Activated T-cell treated with anti-CD3 and anti-CD28 coated beads, Interleukin-2, amount 50 U/mL, for 72 hours (primary cell): ENCODE data around the gene NAT8. TPM values are rescaled to one million over a fixed set of nuclear protein-coding genes. Genes with fewer than 3 reads are reported as not detected.
"Not testable (repeated sequence)": the region's sequence is repeated elsewhere in the genome, so short reads cannot be mapped to it uniquely, and the experiment has no call there.

Experiments
- ATAC-seq, 2 donors: fragments of 150-1000 bp; cut with Tn5 transposase; replicated peaks in 1 of 2; 2 replicates each; pipeline ENCODE4 v1.10.0; 2021; ENCODE audit warnings: moderate library complexity in 2 of 2, mild to moderate bottlenecking in 1 of 2
- DNase-seq, 2 donors: peaks; one replicate each; pipeline ENCODE4 v3.0.0; 2021 to 2022; ENCODE audit warnings: mixed read lengths in 1 of 2
- H3K27ac Mint-ChIP-seq: one replicate; pipeline ENCODE4 v1.8.0; 2022; ENCODE audit warnings: mild to moderate bottlenecking, moderate library complexity, mixed read lengths
- H3K27me3 Mint-ChIP-seq: one replicate; pipeline ENCODE4 v1.8.0; 2022; ENCODE audit warnings: low read depth, mixed read lengths
- H3K36me3 Mint-ChIP-seq, 2 donors: one replicate each; pipeline ENCODE4 v1.8.0; 2022; ENCODE audit warnings: mixed read lengths in 2 of 2, mild to moderate bottlenecking in 1 of 2; ENCODE audit not compliant: insufficient read depth in 2 of 2
- H3K4me1 Mint-ChIP-seq: one replicate; pipeline ENCODE4 v1.8.0; 2022; ENCODE audit warnings: low read depth, mixed read lengths
- H3K4me3 Mint-ChIP-seq, 2 donors: one replicate each; pipeline ENCODE4 v1.8.0; 2022; ENCODE audit warnings: mild to moderate bottlenecking in 2 of 2, mixed read lengths in 2 of 2, moderate library complexity in 2 of 2
- H3K9me3 Mint-ChIP-seq, 2 donors: one replicate each; pipeline ENCODE4 v1.8.0; 2022; ENCODE audit warnings: mixed read lengths in 2 of 2
- total RNA-seq, 2 donors: library from RNA; stranded (reverse); gene quantifications; one replicate each; pipeline ENCODE4 v1.2.3, GENCODE V29; 2022

NAT8 gene
- total RNA-seq, result not detected

GRCh38 chr2:73642338-73643018, at the start of gene NAT8:
Gene NAT8 (minus strand): TSS chr2:73642422. CDS start chr2:73641628, 794 bp downstream.
- no peak for ATAC-seq

GRCh38 chr2:73690372-73691088, 48.3 kb upstream of the NAT8 start:
- peak; percentile 17 to 37 for DNase-seq
- not testable (repeated sequence) for H3K4me1 Mint-ChIP-seq, H3K9me3 Mint-ChIP-seq

More at GRCh38 chr2:73642338-73643018, at the start of gene NAT8:
- H3K4me1 Mint-ChIP-seq, result no peaks in the 10 kb centered on the region
- no peak within 1 kb of the TSS for H3K27ac Mint-ChIP-seq
- H3K9me3 Mint-ChIP-seq, result peaks cover 3 to 4% of the 10 kb centered on the region in 2 donors
- no peak for DNase-seq
- no peak within 1 kb of the TSS for H3K4me3 Mint-ChIP-seq
- peaks cover 15% of the 10 kb centered on the region for H3K27me3 Mint-ChIP-seq
- H3K36me3 Mint-ChIP-seq, result peaks cover 0 to 3% of the 10 kb centered on the region in 2 donors

GRCh38 chr2:73688494-73688893, 46.3 kb upstream of the NAT8 start:
- H3K4me3 Mint-ChIP-seq, H3K27me3 Mint-ChIP-seq, H3K27ac Mint-ChIP-seq, H3K9me3 Mint-ChIP-seq, H3K36me3 Mint-ChIP-seq, ATAC-seq, DNase-seq, H3K4me1 Mint-ChIP-seq: not testable (repeated sequence)

More at GRCh38 chr2:73690372-73691088, 48.3 kb upstream of the NAT8 start:
- not testable (repeated sequence) for H3K27me3 Mint-ChIP-seq, H3K4me3 Mint-ChIP-seq, H3K36me3 Mint-ChIP-seq, H3K27ac Mint-ChIP-seq
- ATAC-seq, result peak; percentile 84 to 87

GRCh38 chr2:73685764-73686438, 43.7 kb upstream of the NAT8 start:
- ATAC-seq, result no peak
- Mint-ChIP-seq H3K4me3 (no peak overlapping the region), H3K27me3 (no peaks in the 10 kb centered on the region), H3K27ac (no peak overlapping the region), H3K4me1 (no peaks in the 10 kb centered on the region), H3K9me3 (peaks cover 4% of the 10 kb centered on the region in 2 donors), H3K36me3 (peaks cover 0 to 2% of the 10 kb centered on the region in 2 donors)
- DNase-seq, result no peak

GRCh38 chr2:73684905-73685304, 42.7 kb upstream of the NAT8 start:
- H3K27me3 Mint-ChIP-seq, DNase-seq, H3K36me3 Mint-ChIP-seq, ATAC-seq, H3K4me3 Mint-ChIP-seq, H3K9me3 Mint-ChIP-seq, H3K27ac Mint-ChIP-seq, H3K4me1 Mint-ChIP-seq: not testable (repeated sequence)

- peak in 1 of 2 donors; percentile 1 for DNase-seq
- H3K4me3 Mint-ChIP-seq, H3K9me3 Mint-ChIP-seq, H3K4me1 Mint-ChIP-seq, H3K36me3 Mint-ChIP-seq, H3K27ac Mint-ChIP-seq, H3K27me3 Mint-ChIP-seq: not testable (repeated sequence)
- peak; percentile 47 to 56 for ATAC-seq
These were observed 42.1 kb upstream of the NAT8 start for GRCh38 chr2:73684325-73684724.

- H3K36me3 Mint-ChIP-seq, H3K4me1 Mint-ChIP-seq, H3K9me3 Mint-ChIP-seq, H3K27ac Mint-ChIP-seq, H3K27me3 Mint-ChIP-seq, H3K4me3 Mint-ChIP-seq: not testable (repeated sequence)
- peak; percentile 41 to 61 for ATAC-seq
- peak; percentile 43 to 47 for DNase-seq
These were observed 37.8 kb upstream of the NAT8 start for GRCh38 chr2:73679951-73680571.

- H3K4me3 Mint-ChIP-seq, H3K27ac Mint-ChIP-seq, DNase-seq, H3K27me3 Mint-ChIP-seq, H3K9me3 Mint-ChIP-seq, H3K4me1 Mint-ChIP-seq, ATAC-seq, H3K36me3 Mint-ChIP-seq: not testable (repeated sequence)
These were observed 37.0 kb upstream of the NAT8 start for GRCh38 chr2:73679237-73679636.

- H3K9me3 Mint-ChIP-seq, H3K4me1 Mint-ChIP-seq, H3K27ac Mint-ChIP-seq, H3K4me3 Mint-ChIP-seq, H3K27me3 Mint-ChIP-seq, H3K36me3 Mint-ChIP-seq, ATAC-seq, DNase-seq: not testable (repeated sequence)
These were observed 35.8 kb upstream of the NAT8 start for GRCh38 chr2:73678008-73678407.

- not testable (repeated sequence) for DNase-seq, H3K4me3 Mint-ChIP-seq, H3K4me1 Mint-ChIP-seq, H3K9me3 Mint-ChIP-seq, ATAC-seq, H3K36me3 Mint-ChIP-seq, H3K27ac Mint-ChIP-seq, H3K27me3 Mint-ChIP-seq
These were observed 34.0 kb upstream of the NAT8 start for GRCh38 chr2:73676211-73676610.

GRCh38 chr2:73674696-73675157, 32.5 kb upstream of the NAT8 start:
- H3K4me3 Mint-ChIP-seq, H3K9me3 Mint-ChIP-seq, H3K27me3 Mint-ChIP-seq, H3K27ac Mint-ChIP-seq, H3K4me1 Mint-ChIP-seq, DNase-seq, H3K36me3 Mint-ChIP-seq: not testable (repeated sequence)
- peak; percentile 70 to 71 for ATAC-seq

GRCh38 chr2:73669976-73670375, 27.8 kb upstream of the NAT8 start:
- not testable (repeated sequence) for DNase-seq, H3K27ac Mint-ChIP-seq, ATAC-seq, H3K36me3 Mint-ChIP-seq, H3K4me1 Mint-ChIP-seq, H3K9me3 Mint-ChIP-seq, H3K27me3 Mint-ChIP-seq, H3K4me3 Mint-ChIP-seq

- not testable (repeated sequence) for DNase-seq, H3K9me3 Mint-ChIP-seq, H3K4me3 Mint-ChIP-seq, ATAC-seq, H3K27me3 Mint-ChIP-seq, H3K4me1 Mint-ChIP-seq, H3K27ac Mint-ChIP-seq, H3K36me3 Mint-ChIP-seq
These were observed 25.0 kb upstream of the NAT8 start for GRCh38 chr2:73667239-73667638.
